ENCODE results near the gene ST13. TPM values are rescaled to one million over a fixed set of nuclear protein-coding genes. Genes with fewer than 3 reads are reported as not detected.

ST13 gene
- total RNA-seq, 1 experiment from 2014 or later, result 200 TPM

GRCh38 chr22:40805699-40806203 is 50.7 kb downstream of the ST13 start:
- no peak for TF ChIP-seq TCF7L2 (IDR thresholded peaks at IDR 0.05; ENCODE audit: low read depth, low read length)
- TF ChIP-seq POLR2AphosphoS5 (IDR thresholded peaks at IDR 0.05; ENCODE audit: low read depth, low read length), result no peak
- TF ChIP-seq, protein P1, sequence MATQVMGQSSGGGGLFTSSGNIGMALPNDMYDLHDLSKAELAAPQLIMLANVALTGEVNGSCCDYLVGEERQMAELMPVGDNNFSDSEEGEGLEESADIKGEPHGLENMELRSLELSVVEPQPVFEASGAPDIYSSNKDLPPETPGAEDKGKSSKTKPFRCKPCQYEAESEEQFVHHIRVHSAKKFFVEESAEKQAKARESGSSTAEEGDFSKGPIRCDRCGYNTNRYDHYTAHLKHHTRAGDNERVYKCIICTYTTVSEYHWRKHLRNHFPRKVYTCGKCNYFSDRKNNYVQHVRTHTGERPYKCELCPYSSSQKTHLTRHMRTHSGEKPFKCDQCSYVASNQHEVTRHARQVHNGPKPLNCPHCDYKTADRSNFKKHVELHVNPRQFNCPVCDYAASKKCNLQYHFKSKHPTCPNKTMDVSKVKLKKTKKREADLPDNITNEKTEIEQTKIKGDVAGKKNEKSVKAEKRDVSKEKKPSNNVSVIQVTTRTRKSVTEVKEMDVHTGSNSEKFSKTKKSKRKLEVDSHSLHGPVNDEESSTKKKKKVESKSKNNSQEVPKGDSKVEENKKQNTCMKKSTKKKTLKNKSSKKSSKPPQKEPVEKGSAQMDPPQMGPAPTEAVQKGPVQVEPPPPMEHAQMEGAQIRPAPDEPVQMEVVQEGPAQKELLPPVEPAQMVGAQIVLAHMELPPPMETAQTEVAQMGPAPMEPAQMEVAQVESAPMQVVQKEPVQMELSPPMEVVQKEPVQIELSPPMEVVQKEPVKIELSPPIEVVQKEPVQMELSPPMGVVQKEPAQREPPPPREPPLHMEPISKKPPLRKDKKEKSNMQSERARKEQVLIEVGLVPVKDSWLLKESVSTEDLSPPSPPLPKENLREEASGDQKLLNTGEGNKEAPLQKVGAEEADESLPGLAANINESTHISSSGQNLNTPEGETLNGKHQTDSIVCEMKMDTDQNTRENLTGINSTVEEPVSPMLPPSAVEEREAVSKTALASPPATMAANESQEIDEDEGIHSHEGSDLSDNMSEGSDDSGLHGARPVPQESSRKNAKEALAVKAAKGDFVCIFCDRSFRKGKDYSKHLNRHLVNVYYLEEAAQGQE (IDR thresholded peaks at IDR 0.05; ENCODE audit: insufficient read depth in 1 of 2, low read depth in 2 of 2, low read length in 1 of 2), result no peak
- no peak for TF ChIP-seq CTCF (IDR thresholded peaks at IDR 0.05)
- no peak for TF ChIP-seq SIN3A (IDR thresholded peaks at IDR 0.05; ENCODE audit: borderline replicate concordance, insufficient read depth, low read depth, low read length)
- no TSS peak for BruUV-seq (replicated peaks)
- H3K4me3 ChIP-seq (ENCODE audit: low read depth in 2 of 2, low read length in 2 of 2), result no peak overlapping the region
- no peaks in the 10 kb centered on the region for H3K27me3 ChIP-seq (ENCODE audit: control insufficient read depth, insufficient read depth, low read length)
- no peaks in the 10 kb centered on the region for H3K36me3 ChIP-seq (ENCODE audit: control insufficient read depth, insufficient read depth, low read length)
- intact Hi-C loops (cut with micrococcal nuclease; ENCODE audit: unreplicated experiment), result no loop called here
- in situ Hi-C loops (cut with HindIII; ENCODE audit: low pct_unique_long_range_greater_than_20kb, low sequenced_read_pairs), result no loop called here
- no peaks in the 10 kb centered on the region for H3K9me3 ChIP-seq (ENCODE audit: control insufficient read depth, insufficient read depth, low read depth, low read length)
- no peak for DNase-seq (ENCODE audit: low read depth, low spot score)
- no peak overlapping the region for H3K27ac ChIP-seq (ENCODE audit: low read length)
- ChIA-PET POLR2A (no interaction called here), CTCF (no interaction called here)
- ATAC-seq, result no peak
- no peaks in the 10 kb centered on the region for H3K4me1 ChIP-seq (ENCODE audit: control insufficient read depth, insufficient read depth, low read length)

DNA sequence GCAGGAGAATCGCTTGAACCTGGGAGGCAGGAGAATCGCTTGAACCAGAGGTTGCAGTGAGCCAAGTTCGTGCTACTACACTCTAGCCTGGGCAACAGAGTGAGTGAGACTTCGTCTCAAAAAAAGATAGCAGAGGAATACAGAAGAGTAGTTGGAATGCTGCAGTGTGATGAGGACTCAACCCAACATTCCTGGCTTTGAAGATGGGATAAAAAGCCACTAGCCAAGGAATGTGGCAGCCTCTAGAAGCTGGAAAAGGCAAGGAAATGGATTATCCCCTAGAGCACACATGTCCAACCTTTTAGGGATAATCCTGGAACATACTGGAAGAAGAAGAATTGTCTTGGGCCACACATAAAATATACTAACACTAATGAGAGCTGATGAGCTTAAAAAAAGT is 51.2 kb downstream of the ST13 start:
- BruUV-seq (replicated peaks), result no TSS peak
- no peak overlapping the region for H3K27ac ChIP-seq (ENCODE audit: low read length)
- ChIA-PET POLR2A (no interaction called here), CTCF (no interaction called here)
- DNase-seq (ENCODE audit: low read depth, low spot score), result no peak
- H3K4me3 ChIP-seq (ENCODE audit: low read depth in 2 of 2, low read length in 2 of 2), result no peak overlapping the region
- H3K4me1 ChIP-seq (ENCODE audit: control insufficient read depth, insufficient read depth, low read length), result no peaks in the 10 kb centered on the region
- in situ Hi-C loops (cut with HindIII; ENCODE audit: low pct_unique_long_range_greater_than_20kb, low sequenced_read_pairs) (no loop called here), intact Hi-C loops (cut with micrococcal nuclease; ENCODE audit: unreplicated experiment) (no loop called here)
- TF ChIP-seq CTCF (IDR thresholded peaks at IDR 0.05) (no peak), SIN3A (IDR thresholded peaks at IDR 0.05; ENCODE audit: borderline replicate concordance, insufficient read depth, low read depth, low read length) (no peak), TCF7L2 (IDR thresholded peaks at IDR 0.05; ENCODE audit: low read depth, low read length) (no peak), POLR2AphosphoS5 (IDR thresholded peaks at IDR 0.05; ENCODE audit: low read depth, low read length) (no peak)
- TF ChIP-seq, protein P1 (IDR thresholded peaks at IDR 0.05; ENCODE audit: insufficient read depth in 1 of 2, low read depth in 2 of 2, low read length in 1 of 2), result no peak
- no peak for ATAC-seq
- no peaks in the 10 kb centered on the region for H3K27me3 ChIP-seq (ENCODE audit: control insufficient read depth, insufficient read depth, low read length)
- H3K9me3 ChIP-seq (ENCODE audit: control insufficient read depth, insufficient read depth, low read depth, low read length), result no peaks in the 10 kb centered on the region
- H3K36me3 ChIP-seq (ENCODE audit: control insufficient read depth, insufficient read depth, low read length), result no peaks in the 10 kb centered on the region

Measured in Panc1 (cell line).